Naive B cell (primary cell): ENCODE data around the gene DLX6. TPM values are rescaled to one million over a fixed set of nuclear protein-coding genes. Genes with fewer than 3 reads are reported as not detected.

Source experiments
- ATAC-seq, 2 donors: fragments of 150-1000 bp; cut with Tn5 transposase; 2 replicates each; pipeline ENCODE4 v1.10.0; 2021; ENCODE audit warnings: low read depth in 2 of 2, mild to moderate bottlenecking in 2 of 2, moderate library complexity in 2 of 2
- DNase-seq: peaks from one replicate; pipeline ENCODE4 v3.0.0; 2022
- H3K27ac Mint-ChIP-seq, 6 donors: one replicate each; pipeline ENCODE4 v1.8.0; 2020 to 2022; ENCODE audit warnings: mild to moderate bottlenecking in 6 of 6, mixed read lengths in 6 of 6, moderate library complexity in 5 of 6, inconsistent platforms in 2 of 6
- H3K27me3 Mint-ChIP-seq, 3 donors: one replicate each; pipeline ENCODE4 v1.8.0; 2021 to 2022; ENCODE audit warnings: mixed read lengths in 3 of 3, mild to moderate bottlenecking in 1 of 3
- H3K36me3 Mint-ChIP-seq, 2 donors: one replicate each; pipeline ENCODE4 v1.8.0; 2020 to 2022; ENCODE audit warnings: mixed read lengths in 2 of 2, inconsistent platforms in 1 of 2, mild to moderate bottlenecking in 1 of 2
- H3K4me1 Mint-ChIP-seq, 3 donors: one replicate each; pipeline ENCODE4 v1.8.0; 2020 to 2022; ENCODE audit warnings: mixed read lengths in 3 of 3, inconsistent platforms in 1 of 3, mild to moderate bottlenecking in 1 of 3, moderate library complexity in 1 of 3
- H3K4me3 Mint-ChIP-seq, 8 donors: one replicate each; pipeline ENCODE4 v1.8.0; 2020 to 2022; ENCODE audit warnings: mild to moderate bottlenecking in 8 of 8, mixed read lengths in 8 of 8, moderate library complexity in 8 of 8, inconsistent platforms in 2 of 8
- H3K9me3 Mint-ChIP-seq, 7 donors: one replicate each; pipeline ENCODE4 v1.8.0; 2020 to 2022; ENCODE audit warnings: mixed read lengths in 7 of 7, mild to moderate bottlenecking in 5 of 7, inconsistent platforms in 2 of 7, moderate library complexity in 1 of 7
- polyA plus RNA-seq, 6 donors: library from polyadenylated mRNA; unstranded; fragments of 300-500 nt; fragmentation: Illumina TruSeq; gene quantifications; one replicate each; pipeline ENCODE4 v1.2.3, GENCODE V29; 2021; ENCODE audit warnings: low read depth in 6 of 6

The DLX6 gene
- not detected for polyA plus RNA-seq

DNA sequence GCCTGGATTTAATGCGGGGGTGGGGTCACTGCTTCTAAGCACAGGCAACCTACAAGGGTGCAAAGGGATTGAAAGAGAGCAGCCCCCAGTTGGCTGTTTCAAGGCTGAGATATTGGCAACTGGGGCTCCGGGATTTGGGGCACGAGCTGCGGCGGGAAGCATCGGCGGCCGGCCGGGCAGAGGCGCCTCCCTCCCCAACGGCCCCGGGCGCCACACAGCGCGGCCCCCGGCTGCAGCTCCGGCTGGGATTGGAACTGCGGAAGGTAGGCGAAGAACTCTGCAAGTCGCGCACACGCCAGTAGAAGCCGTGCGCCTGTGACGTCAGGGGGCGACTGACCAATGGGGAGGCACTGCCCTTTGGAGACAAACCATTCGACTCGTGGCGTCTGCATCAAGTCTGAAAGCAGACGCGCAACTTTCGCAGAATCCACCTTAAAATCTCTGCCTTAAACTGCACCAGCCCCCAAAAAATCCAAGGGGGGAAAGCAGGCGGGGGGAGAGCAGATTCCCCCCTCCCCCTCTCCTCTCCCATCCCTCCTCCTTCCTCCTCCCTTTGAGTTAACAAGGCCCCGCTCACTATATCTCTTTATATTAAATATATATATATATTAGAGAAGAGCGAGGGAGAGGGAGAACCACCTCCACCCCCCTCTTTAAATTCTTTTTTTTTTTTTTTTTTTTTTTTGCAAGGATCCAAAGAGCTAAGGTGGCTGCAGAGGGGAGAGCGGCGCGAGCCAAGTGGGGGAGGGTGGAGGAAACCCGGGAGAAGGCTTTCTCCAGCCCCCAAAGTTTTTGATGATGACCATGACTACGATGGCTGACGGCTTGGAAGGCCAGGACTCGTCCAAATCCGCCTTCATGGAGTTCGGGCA, at the start of gene DLX6:
Gene DLX6 (plus strand): TSS at position 371 of the 872 bp plus-strand sequence. CDS start 425 bp downstream, at position 796.
- H3K9me3 Mint-ChIP-seq: peaks cover 0 to 30% (median 8%) of the 10 kb centered on the region in 7 donors
- H3K4me1 Mint-ChIP-seq: peaks cover 8 to 27% (median 16%) of the 10 kb centered on the region in 3 donors
- peak within 1 kb of the TSS in 2 of 6 donors; percentile 85 to 91 for H3K27ac Mint-ChIP-seq
- H3K27me3 Mint-ChIP-seq: peaks cover 70 to 85% (median 85%) of the 10 kb centered on the region in 3 donors
- peaks cover 0 to 6% of the 10 kb centered on the region in 2 donors for H3K36me3 Mint-ChIP-seq
- no peak for ATAC-seq
- peak within 1 kb of the TSS; percentile 14 to 87 (median 78) for H3K4me3 Mint-ChIP-seq
- DNase-seq: no peak

DNA sequence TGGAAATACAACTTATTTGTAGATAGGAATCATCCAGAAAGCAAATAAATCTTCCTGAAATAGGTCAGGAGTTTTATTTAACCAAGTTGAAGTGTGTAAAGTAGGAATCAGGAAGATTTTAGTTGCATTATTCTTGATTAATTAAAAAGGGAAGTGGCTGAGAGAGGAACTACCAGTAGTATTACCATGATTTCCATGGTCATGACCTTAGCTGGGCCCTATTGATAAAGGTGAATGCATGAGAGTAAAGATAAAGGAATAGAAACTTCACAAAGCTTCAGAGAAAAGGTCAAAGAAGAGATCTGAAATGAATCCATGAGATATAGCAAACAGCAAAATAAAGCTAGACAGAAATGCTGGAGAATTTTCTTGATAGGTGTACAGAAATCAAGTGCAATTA, 46.2 kb upstream of the DLX6 start:
- peaks cover 22 to 25% (median 24%) of the 10 kb centered on the region in 3 donors for H3K27me3 Mint-ChIP-seq
- H3K4me3 Mint-ChIP-seq: no peak overlapping the region
- peak overlapping the region in 1 of 6 donors; percentile 8 for H3K27ac Mint-ChIP-seq
- no peaks in the 10 kb centered on the region for H3K4me1 Mint-ChIP-seq
- H3K36me3 Mint-ChIP-seq: no peaks in the 10 kb centered on the region
- DNase-seq: no peak
- H3K9me3 Mint-ChIP-seq: peaks cover 0 to 14% (median 5%) of the 10 kb centered on the region in 7 donors
- no peak for ATAC-seq

DNA sequence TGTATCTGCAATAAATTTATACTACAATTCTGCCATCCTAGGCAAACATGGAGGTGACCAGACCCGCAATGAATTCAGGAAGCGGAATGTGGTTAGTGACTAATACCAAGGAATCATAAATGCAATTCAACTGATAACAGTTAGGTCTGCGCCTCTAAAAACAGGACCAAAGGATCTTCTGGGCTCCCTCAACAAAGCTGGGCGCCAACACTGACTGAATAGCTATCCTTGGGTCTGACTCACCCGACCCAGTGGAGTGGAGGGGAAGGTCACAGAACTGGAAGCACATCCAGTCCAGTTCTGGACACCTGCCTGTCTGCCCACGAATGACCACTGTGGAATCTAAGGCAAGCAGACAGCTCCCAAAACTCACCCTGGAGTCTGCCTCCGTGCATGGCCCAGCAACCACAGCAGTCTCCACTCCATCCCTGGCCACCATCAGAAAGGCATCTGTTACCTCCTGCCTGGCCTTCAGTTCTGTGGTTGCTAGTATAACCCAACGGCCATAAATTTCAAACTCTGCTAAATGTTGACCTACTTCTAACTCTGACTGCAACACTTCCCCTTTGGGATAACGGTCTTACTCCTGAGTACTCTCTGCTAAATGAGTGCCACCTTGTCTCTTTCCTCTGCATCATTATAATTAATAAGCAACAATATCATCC, 43.0 kb upstream of the DLX6 start:
- Mint-ChIP-seq H3K27ac (no peak overlapping the region), H3K36me3 (peaks cover 3 to 6% of the 10 kb centered on the region in 2 donors), H3K27me3 (peaks cover 22 to 24% (median 23%) of the 10 kb centered on the region in 3 donors), H3K9me3 (peaks cover 0 to 19% (median 5%) of the 10 kb centered on the region in 7 donors), H3K4me3 (no peak overlapping the region), H3K4me1 (no peaks in the 10 kb centered on the region)
- DNase-seq (no peak), ATAC-seq (no peak)

DNA sequence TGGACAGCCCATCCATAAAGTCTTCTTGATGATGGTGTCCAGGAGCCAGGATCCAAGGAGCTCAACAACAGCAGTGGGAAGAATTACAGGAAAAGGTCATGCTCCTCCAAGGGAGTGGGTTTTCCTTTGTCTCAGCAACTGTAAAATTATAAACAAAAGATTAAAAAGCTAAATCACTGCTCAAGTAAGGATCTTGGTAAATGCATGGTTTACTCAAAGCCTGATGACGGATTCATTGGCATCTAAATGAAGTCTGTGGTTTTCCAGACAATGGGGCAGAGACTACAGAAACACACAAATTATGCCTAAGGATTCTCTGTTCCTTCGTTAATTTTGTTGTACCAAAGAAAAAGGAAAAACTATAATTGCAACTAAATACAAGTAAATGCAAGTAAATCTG, 36.4 kb upstream of the DLX6 start:
- no peak for DNase-seq
- peaks cover 29 to 34% (median 29%) of the 10 kb centered on the region in 3 donors for H3K27me3 Mint-ChIP-seq
- H3K4me1 Mint-ChIP-seq: no peaks in the 10 kb centered on the region
- no peak overlapping the region for H3K4me3 Mint-ChIP-seq
- H3K9me3 Mint-ChIP-seq: peaks cover 0 to 5% (median 2%) of the 10 kb centered on the region in 7 donors
- ATAC-seq: no peak
- H3K27ac Mint-ChIP-seq: no peak overlapping the region
- peaks cover 3 to 6% of the 10 kb centered on the region in 2 donors for H3K36me3 Mint-ChIP-seq

DNA sequence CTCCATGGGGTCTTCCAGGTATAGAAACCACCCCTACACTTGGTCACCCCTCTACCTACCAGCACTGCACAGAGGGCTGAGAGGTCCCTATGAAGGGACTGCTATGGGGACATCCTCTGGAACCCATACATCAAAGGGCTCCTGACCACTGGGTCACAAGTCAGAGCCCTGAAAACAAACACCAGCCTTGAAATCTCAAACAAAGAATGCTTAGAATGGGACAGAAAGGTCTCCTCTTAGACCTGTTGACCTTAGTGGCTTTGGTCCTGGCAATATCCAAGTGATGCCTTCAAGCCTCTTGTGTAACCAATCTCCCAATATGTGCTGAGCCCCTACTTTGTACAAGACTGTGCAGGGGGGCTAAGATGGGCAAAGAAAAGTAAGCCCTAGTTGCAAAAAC, 34.6 kb upstream of the DLX6 start:
- ATAC-seq (no peak), DNase-seq (no peak)
- no peak overlapping the region for H3K27ac Mint-ChIP-seq
- peaks cover 0 to 4% (median 0%) of the 10 kb centered on the region in 7 donors for H3K9me3 Mint-ChIP-seq
- no peaks in the 10 kb centered on the region for H3K36me3 Mint-ChIP-seq
- H3K4me1 Mint-ChIP-seq: no peaks in the 10 kb centered on the region
- H3K27me3 Mint-ChIP-seq: peaks cover 20 to 34% (median 25%) of the 10 kb centered on the region in 3 donors
- no peak overlapping the region for H3K4me3 Mint-ChIP-seq

DNA sequence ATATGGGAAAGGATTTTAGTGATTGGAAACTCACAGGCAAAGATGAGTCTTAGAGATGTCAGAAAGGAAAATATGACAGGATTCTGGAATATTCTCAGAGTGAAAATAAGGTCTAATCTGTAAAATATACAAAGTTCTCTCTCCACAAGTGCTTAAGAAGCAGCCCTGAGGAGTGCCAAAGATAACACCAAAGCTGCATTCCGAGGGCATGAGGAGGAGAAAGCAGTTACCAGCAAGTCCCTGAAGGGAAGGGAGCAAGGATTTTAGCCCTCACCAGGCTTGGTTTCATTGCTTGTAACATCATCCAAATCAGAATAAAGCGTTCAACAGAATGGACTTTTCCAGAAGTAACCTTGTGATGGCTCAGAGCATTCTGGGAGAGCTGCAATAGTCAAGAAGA, 31.4 kb upstream of the DLX6 start:
- H3K9me3 Mint-ChIP-seq: peaks cover 0 to 4% (median 0%) of the 10 kb centered on the region in 7 donors
- H3K27ac Mint-ChIP-seq: no peak overlapping the region
- H3K27me3 Mint-ChIP-seq: peaks cover 21 to 30% (median 24%) of the 10 kb centered on the region in 3 donors
- no peaks in the 10 kb centered on the region for H3K4me1 Mint-ChIP-seq
- peak overlapping the region in 1 of 8 donors; percentile 5 for H3K4me3 Mint-ChIP-seq
- no peaks in the 10 kb centered on the region for H3K36me3 Mint-ChIP-seq
- no peak for DNase-seq
- no peak for ATAC-seq

DNA sequence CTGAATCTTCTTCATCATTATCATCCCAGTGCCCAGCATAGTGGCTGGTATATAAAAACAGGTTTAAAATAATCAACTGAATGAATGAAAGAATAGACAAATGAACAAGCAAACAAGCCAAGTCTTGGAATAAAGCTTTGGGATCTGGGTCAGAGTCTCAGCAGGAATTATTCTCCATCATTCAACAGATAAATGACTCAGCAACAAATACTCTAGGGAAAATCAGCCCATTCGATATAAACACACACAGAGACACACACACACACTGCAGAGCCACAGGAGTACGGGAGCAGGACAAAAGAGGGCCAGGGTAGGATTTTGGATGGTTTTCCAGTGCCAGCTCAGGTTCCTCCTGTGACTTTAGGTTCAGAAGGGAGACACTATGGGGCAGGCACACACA, 29.2 kb upstream of the DLX6 start:
- no peak for DNase-seq
- H3K4me3 Mint-ChIP-seq: no peak overlapping the region
- H3K9me3 Mint-ChIP-seq: peaks cover 0 to 3% (median 0%) of the 10 kb centered on the region in 7 donors
- H3K36me3 Mint-ChIP-seq: no peaks in the 10 kb centered on the region
- H3K4me1 Mint-ChIP-seq: no peaks in the 10 kb centered on the region
- H3K27ac Mint-ChIP-seq: no peak overlapping the region
- no peak for ATAC-seq
- H3K27me3 Mint-ChIP-seq: peaks cover 23 to 30% (median 29%) of the 10 kb centered on the region in 3 donors

DNA sequence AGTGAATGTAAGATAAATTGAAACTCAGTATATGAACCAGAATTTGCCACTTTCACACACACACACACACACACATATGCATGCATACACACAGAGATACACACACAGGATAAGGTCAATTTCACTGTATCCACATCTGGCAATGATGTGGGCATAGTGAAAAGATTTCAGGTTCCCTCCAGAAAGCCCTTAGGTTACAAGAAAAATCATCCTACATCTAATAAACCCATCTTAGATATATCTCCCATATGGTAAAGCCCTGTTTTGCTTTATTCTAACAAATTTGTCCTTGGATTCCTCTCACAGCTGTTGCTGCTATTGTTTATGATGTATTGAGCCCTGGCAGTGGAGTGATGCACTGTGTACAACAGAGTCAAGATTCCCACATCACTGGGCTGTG, 27.9 kb upstream of the DLX6 start:
- H3K4me3 Mint-ChIP-seq: no peak overlapping the region
- no peaks in the 10 kb centered on the region for H3K36me3 Mint-ChIP-seq
- H3K27ac Mint-ChIP-seq: no peak overlapping the region
- H3K9me3 Mint-ChIP-seq: peaks cover 0 to 3% (median 0%) of the 10 kb centered on the region in 7 donors
- peaks cover 20 to 37% (median 33%) of the 10 kb centered on the region in 3 donors for H3K27me3 Mint-ChIP-seq
- ATAC-seq (no peak), DNase-seq (no peak)
- no peaks in the 10 kb centered on the region for H3K4me1 Mint-ChIP-seq

DNA sequence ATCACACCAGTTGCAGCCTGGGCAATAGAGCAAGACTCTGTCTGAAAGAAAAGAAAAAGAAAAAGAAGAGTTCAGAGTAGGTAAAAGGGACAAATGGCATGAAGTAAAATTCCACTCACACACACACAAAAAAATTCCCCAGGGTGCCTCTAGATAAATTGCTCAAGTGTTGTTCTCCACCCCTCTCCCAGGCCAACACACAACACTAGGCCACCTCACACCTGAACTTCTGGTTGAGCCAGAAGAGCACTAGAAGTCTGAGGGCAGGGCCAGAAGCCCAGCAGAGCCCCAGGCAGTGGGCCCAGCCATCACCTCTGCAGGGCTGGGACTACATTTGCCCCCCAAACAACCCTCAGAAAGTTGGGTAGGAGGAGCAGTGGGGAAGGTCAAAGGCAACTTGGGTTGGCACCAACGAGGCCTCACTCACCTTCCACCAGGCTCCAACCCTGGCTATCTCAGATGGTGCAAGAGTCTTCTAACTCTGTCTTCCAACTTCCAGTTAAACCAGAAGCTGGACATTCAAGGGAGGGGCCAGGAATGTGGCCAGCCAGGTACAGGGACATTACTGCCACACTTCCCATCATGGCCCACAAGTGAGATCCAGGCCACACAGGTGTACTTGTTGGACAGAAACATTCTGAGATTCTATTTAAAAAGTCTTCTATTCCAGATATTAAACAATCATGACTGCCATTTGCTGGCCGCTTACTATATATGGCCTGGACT, 25.6 kb upstream of the DLX6 start:
- H3K36me3 Mint-ChIP-seq: no peaks in the 10 kb centered on the region
- H3K4me1 Mint-ChIP-seq: no peaks in the 10 kb centered on the region
- H3K27me3 Mint-ChIP-seq: peaks cover 24 to 37% (median 30%) of the 10 kb centered on the region in 3 donors
- ATAC-seq (no peak), DNase-seq (no peak)
- no peak overlapping the region for H3K4me3 Mint-ChIP-seq
- H3K9me3 Mint-ChIP-seq: peaks cover 0 to 7% (median 0%) of the 10 kb centered on the region in 7 donors
- no peak overlapping the region for H3K27ac Mint-ChIP-seq

DNA sequence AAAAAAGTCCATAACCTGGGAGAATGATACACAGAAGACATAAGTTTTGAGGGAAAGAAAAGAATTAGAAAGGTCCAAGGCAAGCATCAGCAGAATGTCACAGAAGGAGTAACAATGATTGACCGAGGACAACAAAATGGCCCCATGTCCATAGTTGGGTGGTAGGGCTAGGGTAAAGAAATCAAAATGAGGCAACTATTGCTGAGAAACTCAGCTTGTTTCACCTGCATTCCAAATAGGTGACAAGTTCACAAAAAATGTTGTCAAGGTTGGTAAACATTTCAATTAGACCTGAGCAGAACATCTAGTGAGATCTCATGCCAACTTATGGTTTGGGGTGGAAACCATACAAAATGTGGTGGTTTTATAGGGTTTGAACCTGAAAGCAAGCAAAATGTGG, 22.8 kb upstream of the DLX6 start:
- peaks cover 36 to 52% (median 42%) of the 10 kb centered on the region in 3 donors for H3K27me3 Mint-ChIP-seq
- no peak for DNase-seq
- no peaks in the 10 kb centered on the region for H3K36me3 Mint-ChIP-seq
- H3K4me3 Mint-ChIP-seq: no peak overlapping the region
- no peaks in the 10 kb centered on the region for H3K4me1 Mint-ChIP-seq
- H3K27ac Mint-ChIP-seq: no peak overlapping the region
- ATAC-seq: no peak
- H3K9me3 Mint-ChIP-seq: peaks cover 0 to 7% (median 0%) of the 10 kb centered on the region in 7 donors

DNA sequence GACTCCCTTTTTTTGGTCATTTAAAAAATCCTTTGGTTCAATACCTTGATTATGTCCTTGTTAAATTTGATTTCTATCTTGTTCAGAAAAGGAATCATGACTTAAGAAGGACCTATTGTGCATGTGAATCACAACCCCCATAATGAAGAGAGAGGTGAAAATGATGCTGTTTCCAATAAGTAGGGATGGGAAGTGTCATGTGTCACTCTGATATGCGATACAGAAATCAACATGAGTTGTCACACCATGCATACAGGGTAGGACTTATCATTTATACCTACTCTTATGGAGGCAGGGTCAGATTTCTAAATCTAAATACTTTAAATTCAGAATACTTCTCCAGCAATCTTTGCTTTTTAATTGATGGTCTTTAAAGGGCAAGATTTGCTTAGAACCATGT, 19.4 kb upstream of the DLX6 start:
- H3K27me3 Mint-ChIP-seq: peaks cover 61 to 68% (median 62%) of the 10 kb centered on the region in 3 donors
- H3K27ac Mint-ChIP-seq: no peak overlapping the region
- peaks cover 0 to 7% (median 2%) of the 10 kb centered on the region in 7 donors for H3K9me3 Mint-ChIP-seq
- peaks cover 3 to 10% of the 10 kb centered on the region in 2 donors for H3K36me3 Mint-ChIP-seq
- peaks cover 0 to 4% (median 0%) of the 10 kb centered on the region in 3 donors for H3K4me1 Mint-ChIP-seq
- DNase-seq (no peak), ATAC-seq (no peak)
- H3K4me3 Mint-ChIP-seq: no peak overlapping the region

DNA sequence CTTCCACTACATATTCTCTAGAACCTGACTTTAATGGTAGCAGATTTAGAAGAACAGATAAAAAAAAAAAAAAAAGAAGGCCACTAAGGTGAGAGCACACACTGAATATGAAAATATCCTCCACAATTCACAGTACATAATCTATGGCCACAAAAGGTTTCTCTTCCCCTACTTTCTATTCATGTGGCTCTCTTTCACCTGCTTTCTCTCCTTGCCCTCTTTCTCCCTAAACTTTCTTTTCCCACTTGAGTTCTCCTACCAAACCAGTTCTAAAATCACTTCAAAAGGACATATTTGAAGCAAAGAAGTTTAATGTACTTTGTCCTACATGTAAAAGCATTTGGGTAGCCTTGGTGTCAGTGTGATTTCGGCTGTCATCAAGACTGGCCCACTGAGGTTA, 18.5 kb upstream of the DLX6 start:
- Mint-ChIP-seq H3K27me3 (peaks cover 62 to 69% (median 63%) of the 10 kb centered on the region in 3 donors), H3K4me3 (no peak overlapping the region), H3K4me1 (peaks cover under 1 to 4% (median 2%) of the 10 kb centered on the region in 3 donors)

DNA sequence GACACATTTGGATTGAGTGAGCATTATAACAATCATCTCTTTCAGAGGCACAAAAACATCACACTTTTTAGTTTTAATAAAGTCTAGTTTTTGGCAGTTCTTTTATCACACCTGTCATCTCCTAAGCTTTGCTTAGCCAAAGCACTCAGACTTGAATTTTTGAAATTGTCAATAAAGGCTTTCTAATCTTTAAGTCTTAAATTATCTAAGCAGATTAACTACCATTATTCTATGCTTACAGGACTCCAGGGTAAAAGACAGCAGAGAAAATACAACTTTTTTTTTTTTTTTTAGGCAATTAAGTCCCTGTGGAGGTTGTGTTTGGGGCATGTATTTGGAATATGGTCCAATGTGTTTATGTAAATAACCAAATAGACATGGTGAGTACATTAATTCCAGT, 17.6 kb upstream of the DLX6 start:
- ATAC-seq: no peak
- no peak overlapping the region for H3K4me3 Mint-ChIP-seq
- no peak overlapping the region for H3K27ac Mint-ChIP-seq
- H3K27me3 Mint-ChIP-seq: peaks cover 68 to 77% (median 69%) of the 10 kb centered on the region in 3 donors
- H3K4me1 Mint-ChIP-seq: peaks cover 4 to 9% (median 6%) of the 10 kb centered on the region in 3 donors
- peaks cover 0 to 14% (median 4%) of the 10 kb centered on the region in 7 donors for H3K9me3 Mint-ChIP-seq
- peaks cover 3 to 14% of the 10 kb centered on the region in 2 donors for H3K36me3 Mint-ChIP-seq
- DNase-seq: no peak

More for the DNA sequence above, 18.5 kb upstream of the DLX6 start:
- DNase-seq (no peak), ATAC-seq (no peak)
- peaks cover 0 to 12% (median 2%) of the 10 kb centered on the region in 7 donors for H3K9me3 Mint-ChIP-seq
- peaks cover 3 to 10% of the 10 kb centered on the region in 2 donors for H3K36me3 Mint-ChIP-seq
- no peak overlapping the region for H3K27ac Mint-ChIP-seq
